Measurements from ENCODE around the gene GRAP.

Gene GRAP

GRCh38 chr17:18985475-18985874 is 61.3 kb downstream of the GRAP start:
- no peaks in the 10 kb centered on the region for H3K9me3 Mint-ChIP-seq
- no peak for ATAC-seq (replicated peaks)

GRCh38 chr17:18984273-18985114 is 62.3 kb downstream of the GRAP start:
- no peak overlapping the region for H3K4me3 Mint-ChIP-seq
- no peaks in the 10 kb centered on the region for H3K27me3 Mint-ChIP-seq
- H3K9me3 Mint-ChIP-seq: no peaks in the 10 kb centered on the region
- peaks cover 2% of the 10 kb centered on the region for H3K36me3 Mint-ChIP-seq (ENCODE audit: insufficient read depth)
- H3K27ac Mint-ChIP-seq: no peak overlapping the region
- DNase-seq (no peak), ATAC-seq (replicated peaks) (no peak)
- H3K4me1 Mint-ChIP-seq (ENCODE audit: low read depth in 2 of 2): peaks cover 4 to 12% of the 10 kb centered on the region in 2 donors

More at GRCh38 chr17:18985475-18985874, 61.3 kb downstream of the GRAP start:
- no peak overlapping the region for H3K27ac Mint-ChIP-seq
- H3K4me1 Mint-ChIP-seq (ENCODE audit: low read depth in 2 of 2): peaks cover 4 to 16% of the 10 kb centered on the region in 2 donors
- H3K36me3 Mint-ChIP-seq (ENCODE audit: insufficient read depth): no peaks in the 10 kb centered on the region
- H3K27me3 Mint-ChIP-seq: no peaks in the 10 kb centered on the region
- H3K4me3 Mint-ChIP-seq: no peak overlapping the region
- no peak for DNase-seq

- no peak overlapping the region for H3K27ac Mint-ChIP-seq
- H3K9me3 Mint-ChIP-seq: no peaks in the 10 kb centered on the region
- ATAC-seq (replicated peaks) (no peak), DNase-seq (no peak)
- H3K36me3 Mint-ChIP-seq (ENCODE audit: insufficient read depth): peaks cover 7% of the 10 kb centered on the region
- peaks cover 4 to 10% of the 10 kb centered on the region in 2 donors for H3K4me1 Mint-ChIP-seq (ENCODE audit: low read depth in 2 of 2)
- H3K27me3 Mint-ChIP-seq: no peaks in the 10 kb centered on the region
- no peak overlapping the region for H3K4me3 Mint-ChIP-seq
These were observed 64.9 kb downstream of the GRAP start for GRCh38 chr17:18981642-18982424.

- ATAC-seq (replicated peaks): no peak
- no peaks in the 10 kb centered on the region for H3K27me3 Mint-ChIP-seq
- no peak overlapping the region for H3K27ac Mint-ChIP-seq
- H3K9me3 Mint-ChIP-seq: no peaks in the 10 kb centered on the region
- H3K4me1 Mint-ChIP-seq (ENCODE audit: low read depth in 2 of 2): peaks cover 4 to 10% of the 10 kb centered on the region in 2 donors
- DNase-seq: no peak
- H3K36me3 Mint-ChIP-seq (ENCODE audit: insufficient read depth): peaks cover 7% of the 10 kb centered on the region
- H3K4me3 Mint-ChIP-seq: no peak overlapping the region
These were observed 65.5 kb downstream of the GRAP start for GRCh38 chr17:18981335-18981641.

- Mint-ChIP-seq H3K4me3 (no peak overlapping the region), H3K9me3 (no peaks in the 10 kb centered on the region), H3K27me3 (no peaks in the 10 kb centered on the region), H3K4me1 (ENCODE audit: low read depth in 2 of 2) (peaks cover under 1 to 7% of the 10 kb centered on the region in 2 donors), H3K36me3 (ENCODE audit: insufficient read depth) (peaks cover 10% of the 10 kb centered on the region), H3K27ac (peak overlapping the region in 1 of 2 donors; percentile 21)
- DNase-seq (no peak), ATAC-seq (replicated peaks) (no peak)
These were observed 65.9 kb downstream of the GRAP start for GRCh38 chr17:18980682-18981334.

GRCh38 chr17:18978655-18979054 is 68.1 kb downstream of the GRAP start:
- H3K9me3 Mint-ChIP-seq: no peaks in the 10 kb centered on the region
- no peak overlapping the region for H3K4me3 Mint-ChIP-seq
- H3K4me1 Mint-ChIP-seq (ENCODE audit: low read depth in 2 of 2): peaks cover 0 to 7% of the 10 kb centered on the region in 2 donors
- H3K27me3 Mint-ChIP-seq: no peaks in the 10 kb centered on the region
- no peak for DNase-seq
- no peak overlapping the region for H3K27ac Mint-ChIP-seq
- H3K36me3 Mint-ChIP-seq (ENCODE audit: insufficient read depth): peaks cover 11% of the 10 kb centered on the region
- ATAC-seq (replicated peaks): no peak

GRCh38 chr17:18978050-18978449 is 68.7 kb downstream of the GRAP start:
- peaks cover 11% of the 10 kb centered on the region for H3K36me3 Mint-ChIP-seq (ENCODE audit: insufficient read depth)
- H3K27me3 Mint-ChIP-seq: no peaks in the 10 kb centered on the region
- ATAC-seq (replicated peaks) (no peak), DNase-seq (no peak)
- no peak overlapping the region for H3K27ac Mint-ChIP-seq
- peaks cover 0 to 6% of the 10 kb centered on the region in 2 donors for H3K4me1 Mint-ChIP-seq (ENCODE audit: low read depth in 2 of 2)
- H3K9me3 Mint-ChIP-seq: no peaks in the 10 kb centered on the region
- H3K4me3 Mint-ChIP-seq: no peak overlapping the region

GRCh38 chr17:18977646-18978045 is 69.1 kb downstream of the GRAP start:
- H3K36me3 Mint-ChIP-seq (ENCODE audit: insufficient read depth): peaks cover 11% of the 10 kb centered on the region
- ATAC-seq (replicated peaks) (no peak), DNase-seq (no peak)
- peaks cover 0 to 6% of the 10 kb centered on the region in 2 donors for H3K4me1 Mint-ChIP-seq (ENCODE audit: low read depth in 2 of 2)
- no peak overlapping the region for H3K4me3 Mint-ChIP-seq
- no peaks in the 10 kb centered on the region for H3K9me3 Mint-ChIP-seq
- H3K27ac Mint-ChIP-seq: no peak overlapping the region
- no peaks in the 10 kb centered on the region for H3K27me3 Mint-ChIP-seq

- peaks cover 0 to 2% of the 10 kb centered on the region in 2 donors for H3K4me1 Mint-ChIP-seq (ENCODE audit: low read depth in 2 of 2)
- H3K9me3 Mint-ChIP-seq: no peaks in the 10 kb centered on the region
- ATAC-seq (replicated peaks) (no peak), DNase-seq (no peak)
- H3K27ac Mint-ChIP-seq: no peak overlapping the region
- H3K36me3 Mint-ChIP-seq (ENCODE audit: insufficient read depth): peaks cover 11% of the 10 kb centered on the region
- no peak overlapping the region for H3K4me3 Mint-ChIP-seq
- H3K27me3 Mint-ChIP-seq: no peaks in the 10 kb centered on the region
These were observed 69.7 kb downstream of the GRAP start for GRCh38 chr17:18977021-18977420.

GRCh38 chr17:18976201-18976600 is 70.6 kb downstream of the GRAP start:
- no peak overlapping the region for H3K4me3 Mint-ChIP-seq
- no peak overlapping the region for H3K27ac Mint-ChIP-seq
- peaks cover 15% of the 10 kb centered on the region for H3K36me3 Mint-ChIP-seq (ENCODE audit: insufficient read depth)

GRCh38 chr17:18975597-18975996 is 71.2 kb downstream of the GRAP start:
- Mint-ChIP-seq H3K9me3 (no peaks in the 10 kb centered on the region), H3K27me3 (no peaks in the 10 kb centered on the region)

More at GRCh38 chr17:18976201-18976600, 70.6 kb downstream of the GRAP start:
- Mint-ChIP-seq H3K27me3 (no peaks in the 10 kb centered on the region), H3K4me1 (ENCODE audit: low read depth in 2 of 2) (peaks cover 0 to 2% of the 10 kb centered on the region in 2 donors), H3K9me3 (no peaks in the 10 kb centered on the region)
- no peak for ATAC-seq (replicated peaks)
- DNase-seq: no peak

GRCh38 chr17:18974407-18975149 is 72.2 kb downstream of the GRAP start:
- no peaks in the 10 kb centered on the region for H3K27me3 Mint-ChIP-seq
- no peak overlapping the region for H3K4me3 Mint-ChIP-seq
- peaks cover 0 to 4% of the 10 kb centered on the region in 2 donors for H3K4me1 Mint-ChIP-seq (ENCODE audit: low read depth in 2 of 2)
- DNase-seq: no peak
- peaks cover 17% of the 10 kb centered on the region for H3K36me3 Mint-ChIP-seq (ENCODE audit: insufficient read depth)
- no peak for ATAC-seq (replicated peaks)
- no peak overlapping the region for H3K27ac Mint-ChIP-seq
- no peaks in the 10 kb centered on the region for H3K9me3 Mint-ChIP-seq

More at GRCh38 chr17:18975597-18975996, 71.2 kb downstream of the GRAP start:
- H3K36me3 Mint-ChIP-seq (ENCODE audit: insufficient read depth): peaks cover 15% of the 10 kb centered on the region
- no peak overlapping the region for H3K27ac Mint-ChIP-seq
- DNase-seq (no peak), ATAC-seq (replicated peaks) (no peak)
- no peak overlapping the region for H3K4me3 Mint-ChIP-seq
- H3K4me1 Mint-ChIP-seq (ENCODE audit: low read depth in 2 of 2): peaks cover 0 to 2% of the 10 kb centered on the region in 2 donors

GRCh38 chr17:18971801-18972200 is 75.0 kb downstream of the GRAP start:
- H3K9me3 Mint-ChIP-seq: no peaks in the 10 kb centered on the region
- no peak overlapping the region for H3K27ac Mint-ChIP-seq
- no peak overlapping the region for H3K4me3 Mint-ChIP-seq
- peaks cover 11% of the 10 kb centered on the region for H3K36me3 Mint-ChIP-seq (ENCODE audit: insufficient read depth)
- H3K27me3 Mint-ChIP-seq: no peaks in the 10 kb centered on the region
- ATAC-seq (replicated peaks) (no peak), DNase-seq (no peak)
- peaks cover 0 to 5% of the 10 kb centered on the region in 2 donors for H3K4me1 Mint-ChIP-seq (ENCODE audit: low read depth in 2 of 2)

Measured in effector memory CD8-positive, alpha-beta T cell (primary cell).